Nephron (organoid): Measurements from ENCODE around the gene DLGAP1.

Experiments
- H3K27ac Mint-ChIP-seq, 3 experiments: 2 replicates each; pipeline ENCODE4 v1.8.0; 2020; ENCODE audit warnings: mixed read lengths in 3 of 3, mild to moderate bottlenecking in 2 of 3, moderate library complexity in 1 of 3
- H3K27me3 Mint-ChIP-seq: 2 replicates; pipeline ENCODE4 v1.8.0; 2021; ENCODE audit warnings: low read depth, mild to moderate bottlenecking, moderate library complexity, mixed read lengths
- H3K36me3 Mint-ChIP-seq: 2 replicates; pipeline ENCODE4 v1.8.0; 2020; ENCODE audit warnings: low read depth, mixed read lengths
- H3K4me1 Mint-ChIP-seq: 2 replicates; pipeline ENCODE4 v1.8.0; 2020; ENCODE audit warnings: mixed read lengths
- H3K4me3 Mint-ChIP-seq, 3 experiments: 2 replicates each; pipeline ENCODE4 v1.8.0; 2020; ENCODE audit warnings: mild to moderate bottlenecking in 3 of 3, mixed read lengths in 3 of 3, moderate library complexity in 2 of 3
- H3K9me3 Mint-ChIP-seq: 2 replicates; pipeline ENCODE4 v1.8.0; 2020; ENCODE audit warnings: mixed read lengths
- CTCF ChIP-seq, 3 experiments: fragments of 200-600 bp; sonication (generic); IDR thresholded peaks; one replicate each; pipeline ENCODE4 v1.5.0; 2021; ENCODE audit warnings: antibody characterized with exemption in 3 of 3; ENCODE audit not compliant: unreplicated experiment in 3 of 3

DLGAP1 gene

GRCh38 chr18:3821524-3821923, 633.6 kb downstream of the DLGAP1 start:
- Mint-ChIP-seq H3K9me3 (peaks cover 2% of the 10 kb centered on the region), H3K27ac (no peak overlapping the region), H3K4me1 (peaks cover 24% of the 10 kb centered on the region), H3K27me3 (peaks cover 9% of the 10 kb centered on the region), H3K36me3 (no peaks in the 10 kb centered on the region), H3K4me3 (no peak overlapping the region)
- TF ChIP-seq CTCF (IDR thresholded peaks at IDR 0.05; ENCODE audit: unreplicated experiment in 3 of 3) = no peak

DNA sequence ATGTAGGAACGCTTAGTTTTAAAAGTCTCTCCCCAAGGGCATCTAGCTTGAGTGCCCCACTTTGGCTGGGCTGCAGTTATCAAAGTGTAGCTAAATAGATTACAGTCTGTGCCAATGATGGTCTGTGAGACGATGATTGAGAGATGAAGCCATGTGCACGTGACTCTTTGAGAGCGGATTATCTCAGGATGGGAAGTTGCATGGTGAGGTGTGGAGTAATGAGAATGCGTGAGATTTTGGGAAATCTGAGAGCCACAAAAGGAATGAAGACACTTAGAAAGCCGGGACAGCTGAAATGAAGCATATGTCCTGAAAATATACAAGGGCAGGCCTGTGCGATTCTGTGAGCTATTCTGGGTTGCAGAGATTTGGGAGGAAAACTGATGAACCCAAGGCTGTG, 635.1 kb downstream of the DLGAP1 start:
- Mint-ChIP-seq H3K27me3 (peaks cover 9% of the 10 kb centered on the region), H3K27ac (peak overlapping the region in 1 of 3 experiments; percentile 50), H3K9me3 (peaks cover 2% of the 10 kb centered on the region), H3K4me3 (no peak overlapping the region), H3K36me3 (no peaks in the 10 kb centered on the region), H3K4me1 (peaks cover 24% of the 10 kb centered on the region)
- TF ChIP-seq CTCF (IDR thresholded peaks at IDR 0.05; ENCODE audit: unreplicated experiment in 3 of 3) = no peak

GRCh38 chr18:3816610-3817363, 638.3 kb downstream of the DLGAP1 start:
- TF ChIP-seq CTCF (IDR thresholded peaks at IDR 0.05; ENCODE audit: unreplicated experiment in 3 of 3) = no peak
- Mint-ChIP-seq H3K4me1 (peaks cover 24% of the 10 kb centered on the region), H3K4me3 (no peak overlapping the region), H3K27me3 (no peaks in the 10 kb centered on the region), H3K9me3 (no peaks in the 10 kb centered on the region), H3K36me3 (peaks cover 2% of the 10 kb centered on the region), H3K27ac (peak overlapping the region; percentile 54 to 91 (median 86))

DNA sequence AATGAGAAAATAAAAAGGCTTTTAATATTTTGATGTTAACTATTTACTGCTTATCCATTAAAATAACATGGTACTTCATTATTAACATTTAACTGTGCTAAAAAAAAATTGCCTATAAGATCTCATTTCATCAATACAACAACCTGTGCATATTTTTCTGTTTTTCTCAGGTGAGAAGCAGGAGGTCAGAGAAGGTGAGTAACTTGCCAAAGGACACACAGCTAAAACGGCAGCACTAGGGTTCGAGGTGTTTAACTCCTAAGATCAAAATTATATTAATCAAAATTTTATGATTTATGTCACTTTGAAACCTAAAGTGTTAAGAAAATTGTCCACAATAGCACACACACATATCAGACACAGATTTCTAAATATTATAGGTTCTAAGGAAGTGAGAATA, 639.1 kb downstream of the DLGAP1 start:
- TF ChIP-seq CTCF (IDR thresholded peaks at IDR 0.05; ENCODE audit: unreplicated experiment in 3 of 3) = no peak
- no peaks in the 10 kb centered on the region for H3K9me3 Mint-ChIP-seq
- peaks cover 4% of the 10 kb centered on the region for H3K36me3 Mint-ChIP-seq
- H3K4me3 Mint-ChIP-seq = no peak overlapping the region
- no peaks in the 10 kb centered on the region for H3K27me3 Mint-ChIP-seq
- H3K4me1 Mint-ChIP-seq = peaks cover 18% of the 10 kb centered on the region
- no peak overlapping the region for H3K27ac Mint-ChIP-seq

- Mint-ChIP-seq H3K27ac (no peak overlapping the region), H3K4me3 (no peak overlapping the region), H3K4me1 (peaks cover 12% of the 10 kb centered on the region), H3K9me3 (no peaks in the 10 kb centered on the region), H3K27me3 (no peaks in the 10 kb centered on the region), H3K36me3 (peaks cover 7% of the 10 kb centered on the region)
- TF ChIP-seq CTCF (IDR thresholded peaks at IDR 0.05; ENCODE audit: unreplicated experiment in 3 of 3) = no peak
These were observed 640.3 kb downstream of the DLGAP1 start for GRCh38 chr18:3814816-3815215.

DNA sequence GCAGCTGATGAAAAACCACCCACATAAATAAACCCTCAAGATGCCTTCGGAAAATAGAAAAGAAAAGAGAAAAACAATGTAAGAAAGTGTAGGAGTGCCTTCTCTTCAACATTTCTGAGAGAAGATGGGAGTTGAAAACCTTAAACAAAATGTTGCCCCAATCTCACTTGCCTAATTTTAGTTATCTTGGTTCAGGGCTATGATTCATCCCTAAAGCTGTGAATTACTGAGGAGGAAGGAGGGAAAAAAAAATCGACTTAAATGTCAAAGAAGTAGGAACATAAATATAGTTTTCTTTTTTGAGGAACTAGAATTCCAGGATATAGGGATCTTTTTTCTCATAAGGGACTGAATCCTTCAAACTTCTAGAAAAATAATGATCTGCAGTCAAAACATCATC, 644.8 kb downstream of the DLGAP1 start:
- H3K4me3 Mint-ChIP-seq = no peak overlapping the region
- no peak overlapping the region for H3K27ac Mint-ChIP-seq
- TF ChIP-seq CTCF (IDR thresholded peaks at IDR 0.05; ENCODE audit: unreplicated experiment in 3 of 3) = no peak
- peaks cover 7% of the 10 kb centered on the region for H3K36me3 Mint-ChIP-seq
- H3K27me3 Mint-ChIP-seq = no peaks in the 10 kb centered on the region
- no peaks in the 10 kb centered on the region for H3K4me1 Mint-ChIP-seq
- H3K9me3 Mint-ChIP-seq = no peaks in the 10 kb centered on the region
